Measurements from ENCODE around the gene ABCA10.

GRCh38 chr17:69192754-69193153, 35.9 kb downstream of the ABCA10 start:
- TF ChIP-seq CTCF (IDR thresholded peaks at IDR 0.05) (no peak), ZFX (IDR thresholded peaks at IDR 0.05; ENCODE audit: borderline replicate concordance) (no peak)

Data from 22Rv1 (cell line).